Measurements from ENCODE around the gene HOXC10.

GRCh38 chr12:54022960-54023884 is 38.3 kb downstream of the HOXC10 start:
- TF ChIP-seq CTCF (IDR thresholded peaks at IDR 0.05 in 4 of 5, conservative IDR thresholded peaks at IDR 0.05 in 1 of 5) (no peak), POLR2A (IDR thresholded peaks at IDR 0.05) (no peak)

All from gastrocnemius medialis (tissue), 4 donors.